ENCODE measurements around the gene ADCY5.

ADCY5 gene

DNA sequence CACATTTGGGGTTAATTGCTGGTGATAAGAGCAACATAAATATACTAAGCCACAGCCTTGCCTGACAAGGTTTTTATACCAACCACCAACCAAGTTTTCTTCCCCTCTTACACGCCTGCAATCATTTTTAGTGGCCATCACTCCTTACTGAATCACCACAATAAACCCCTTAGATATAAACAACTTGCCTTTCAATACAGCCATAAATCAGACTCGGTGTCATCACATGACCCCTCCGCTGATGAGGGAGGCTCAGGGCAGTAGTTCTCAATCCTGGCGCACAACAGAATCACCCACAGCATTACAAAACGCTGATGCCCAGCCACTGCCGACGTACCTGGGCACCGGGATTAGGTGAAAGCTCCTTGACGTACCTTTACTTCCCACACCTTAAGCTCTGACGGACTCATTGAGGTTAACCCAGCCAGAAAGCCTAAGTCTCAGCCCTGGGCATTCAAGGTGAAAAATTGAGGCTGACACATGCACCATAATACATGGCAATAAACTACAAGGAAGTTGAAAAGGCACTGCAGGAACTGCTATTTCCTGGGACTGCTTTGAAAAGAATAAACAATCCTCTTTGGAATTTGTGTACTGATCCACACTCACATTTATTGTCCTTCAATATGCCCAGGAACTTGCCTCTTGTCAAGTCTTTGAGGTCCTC, 17.1 kb downstream of the ADCY5 start:
- TF ChIP-seq, protein P1, sequence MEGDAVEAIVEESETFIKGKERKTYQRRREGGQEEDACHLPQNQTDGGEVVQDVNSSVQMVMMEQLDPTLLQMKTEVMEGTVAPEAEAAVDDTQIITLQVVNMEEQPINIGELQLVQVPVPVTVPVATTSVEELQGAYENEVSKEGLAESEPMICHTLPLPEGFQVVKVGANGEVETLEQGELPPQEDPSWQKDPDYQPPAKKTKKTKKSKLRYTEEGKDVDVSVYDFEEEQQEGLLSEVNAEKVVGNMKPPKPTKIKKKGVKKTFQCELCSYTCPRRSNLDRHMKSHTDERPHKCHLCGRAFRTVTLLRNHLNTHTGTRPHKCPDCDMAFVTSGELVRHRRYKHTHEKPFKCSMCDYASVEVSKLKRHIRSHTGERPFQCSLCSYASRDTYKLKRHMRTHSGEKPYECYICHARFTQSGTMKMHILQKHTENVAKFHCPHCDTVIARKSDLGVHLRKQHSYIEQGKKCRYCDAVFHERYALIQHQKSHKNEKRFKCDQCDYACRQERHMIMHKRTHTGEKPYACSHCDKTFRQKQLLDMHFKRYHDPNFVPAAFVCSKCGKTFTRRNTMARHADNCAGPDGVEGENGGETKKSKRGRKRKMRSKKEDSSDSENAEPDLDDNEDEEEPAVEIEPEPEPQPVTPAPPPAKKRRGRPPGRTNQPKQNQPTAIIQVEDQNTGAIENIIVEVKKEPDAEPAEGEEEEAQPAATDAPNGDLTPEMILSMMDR (IDR thresholded peaks at IDR 0.05; ENCODE audit: low read depth, low read length, missing control alignments): no peak
- no peak for DNase-seq (ENCODE audit: low read depth)

DNA sequence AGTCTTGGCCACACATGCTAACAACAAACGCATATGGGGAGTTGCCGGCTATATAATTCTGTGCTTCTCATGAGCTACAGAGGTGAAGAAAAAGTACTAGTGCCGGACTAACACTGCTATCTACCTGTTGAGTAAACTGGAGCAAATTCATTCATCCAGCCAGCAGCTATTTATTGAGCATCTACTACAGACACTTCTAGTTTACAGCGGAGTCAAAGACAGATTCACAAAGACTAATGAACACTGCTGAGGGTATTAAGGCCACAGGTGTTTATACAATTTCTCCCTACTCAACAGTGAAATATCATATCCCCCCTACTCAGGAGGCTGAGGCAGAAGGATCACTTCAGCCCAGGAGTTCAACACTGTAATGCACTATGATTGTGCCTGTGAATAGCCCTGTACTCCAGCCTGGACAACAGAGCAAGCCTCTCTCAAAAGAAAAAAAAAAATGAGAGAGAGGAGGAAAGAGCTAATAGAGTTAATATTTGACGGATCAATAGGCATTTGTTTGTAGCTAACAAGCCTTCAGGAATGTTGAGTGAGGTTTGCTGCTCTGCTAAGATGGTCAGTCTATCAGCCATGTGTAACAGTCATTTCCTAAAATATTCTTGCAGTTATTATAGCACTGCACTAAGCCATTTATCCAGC, 17.8 kb downstream of the ADCY5 start:
- DNase-seq (ENCODE audit: low read depth): no peak
- H3K4me3 ChIP-seq (ENCODE audit: low read depth, low read length): no peak overlapping the region
- TF ChIP-seq, protein P1 (IDR thresholded peaks at IDR 0.05; ENCODE audit: low read depth, low read length, missing control alignments): no peak

More for the DNA sequence above, 17.1 kb downstream of the ADCY5 start:
- no peak overlapping the region for H3K4me3 ChIP-seq (ENCODE audit: low read depth, low read length)

DNA sequence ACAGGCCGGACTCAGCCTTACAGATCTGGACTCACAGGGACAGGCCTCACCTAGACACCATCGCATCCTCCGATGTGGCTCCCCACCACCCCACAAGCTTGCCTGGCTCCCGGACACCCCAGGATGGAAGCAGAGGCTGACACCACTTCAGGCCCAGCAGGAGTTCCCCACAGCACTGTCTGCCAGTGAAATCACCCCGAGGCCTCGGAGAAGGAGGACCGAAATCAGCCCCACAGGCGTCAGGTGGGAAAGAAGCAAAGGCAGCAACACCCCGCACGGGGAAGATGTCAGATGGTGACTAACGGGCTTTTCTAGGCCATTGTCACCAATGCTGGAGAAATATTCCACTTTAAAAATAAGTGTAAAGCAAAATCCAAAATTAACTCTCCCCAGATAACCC, 18.6 kb downstream of the ADCY5 start:
- no peak overlapping the region for H3K4me3 ChIP-seq (ENCODE audit: low read depth, low read length)
- TF ChIP-seq, protein P1 (IDR thresholded peaks at IDR 0.05; ENCODE audit: low read depth, low read length, missing control alignments): no peak
- no peak for DNase-seq (ENCODE audit: low read depth)

DNA sequence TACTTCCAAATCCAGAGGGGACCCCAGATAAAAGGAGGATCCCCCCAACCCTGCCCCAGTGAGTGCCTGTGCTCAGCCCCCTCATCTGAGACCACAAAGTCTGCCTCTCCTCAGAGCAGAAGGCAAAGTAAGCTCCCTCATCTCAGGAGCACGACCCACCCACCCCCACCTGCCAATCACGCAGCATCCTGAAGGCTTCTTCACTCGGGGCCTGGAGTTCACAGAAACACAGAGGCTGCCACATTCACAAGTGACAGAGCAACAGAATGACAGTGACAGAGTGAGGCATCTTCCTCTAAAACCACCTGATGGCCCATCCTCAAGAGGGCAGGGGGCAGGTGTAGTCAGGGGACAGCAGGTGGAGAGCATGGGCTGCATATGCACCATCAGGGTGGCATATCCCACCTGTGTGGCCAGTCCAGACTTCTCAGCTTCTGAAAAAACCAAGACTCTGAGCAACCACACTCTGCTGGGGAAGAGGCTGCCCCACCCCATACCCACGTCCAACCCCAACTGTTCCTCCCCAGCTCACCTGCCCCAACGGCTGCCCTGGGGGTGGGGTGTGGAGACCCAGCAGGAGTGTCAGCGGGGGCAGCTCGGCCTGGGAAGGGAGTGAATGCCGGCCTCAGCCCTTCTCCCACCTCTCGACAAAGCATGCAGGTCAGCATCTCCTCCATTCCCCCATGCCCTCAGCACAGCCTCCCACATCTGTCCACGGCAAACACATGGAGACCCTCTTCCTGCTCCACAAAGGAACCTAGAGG, 19.3 kb downstream of the ADCY5 start:
- TF ChIP-seq, protein P1 (IDR thresholded peaks at IDR 0.05; ENCODE audit: low read depth, low read length, missing control alignments): no peak
- DNase-seq (ENCODE audit: low read depth): no peak
- no peak overlapping the region for H3K4me3 ChIP-seq (ENCODE audit: low read depth, low read length)

DNA sequence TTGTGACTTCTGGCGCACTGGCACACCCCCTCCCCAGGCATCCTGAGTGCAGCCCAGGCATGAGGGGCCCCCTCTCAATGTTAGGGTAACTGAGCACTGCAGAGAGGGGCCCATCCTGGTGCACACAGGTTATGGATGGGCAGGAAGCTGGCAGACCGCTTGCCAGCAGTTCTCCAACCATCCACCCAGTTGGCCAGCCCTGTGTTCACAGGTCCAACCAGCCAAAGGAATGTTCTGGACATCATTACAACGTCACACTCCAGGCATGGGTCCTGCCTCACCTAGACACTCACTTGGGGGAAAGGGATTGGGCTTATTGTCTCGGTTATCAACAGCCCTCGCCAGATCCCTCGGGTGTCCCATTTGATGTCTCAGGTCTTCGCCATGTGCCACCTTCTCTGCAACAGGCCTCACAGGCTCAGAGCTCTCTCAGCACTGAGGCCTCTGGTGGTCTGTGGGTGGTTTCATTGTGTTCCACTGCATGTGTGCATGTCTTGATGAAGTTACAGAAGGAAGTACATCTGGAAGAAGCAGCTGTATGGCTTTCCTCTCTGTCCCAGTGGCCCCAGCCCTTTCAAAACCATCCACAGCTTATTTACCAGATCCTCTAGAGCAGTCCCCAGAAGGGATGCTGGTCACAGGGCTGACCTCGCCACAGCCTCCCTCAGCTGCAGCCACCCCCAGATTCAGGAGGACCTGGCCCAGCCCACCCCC, 23.7 kb downstream of the ADCY5 start:
- no peak overlapping the region for H3K4me3 ChIP-seq (ENCODE audit: low read depth, low read length)
- TF ChIP-seq, protein P1 (IDR thresholded peaks at IDR 0.05; ENCODE audit: low read depth, low read length, missing control alignments): no peak
- no peak for DNase-seq (ENCODE audit: low read depth)

DNA sequence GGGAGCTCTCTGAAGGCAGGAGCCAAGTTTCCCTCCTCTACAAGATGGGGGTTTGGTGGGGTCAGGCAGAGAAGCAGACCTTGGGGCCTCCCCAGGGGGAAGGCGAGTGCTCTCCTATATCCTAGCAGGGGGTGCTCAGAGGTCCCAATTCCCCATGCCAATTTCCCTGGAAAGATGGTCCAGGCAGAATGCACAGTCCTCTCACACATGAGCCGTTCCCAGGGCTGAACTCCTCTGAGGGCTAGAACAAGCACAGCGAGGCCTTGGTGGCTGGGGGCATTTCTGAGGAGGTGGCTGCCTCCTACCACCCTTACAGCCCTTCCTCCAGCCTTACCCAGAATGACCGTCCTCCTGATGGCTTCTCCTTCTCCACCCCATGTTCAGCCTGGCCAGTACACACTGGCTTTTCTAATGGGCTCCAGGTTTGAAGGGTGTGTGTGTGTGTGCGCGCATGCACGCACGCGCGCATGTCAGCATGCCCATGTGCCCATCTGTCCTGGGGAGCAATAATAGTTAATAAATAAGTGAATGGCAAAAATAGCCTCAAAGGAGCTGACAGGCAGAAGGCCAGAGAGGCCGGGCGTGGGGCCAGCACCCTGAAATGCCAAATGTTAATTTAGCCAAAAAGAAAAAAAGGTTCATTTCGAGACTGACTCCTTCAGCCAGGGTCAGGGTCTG, 24.4 kb downstream of the ADCY5 start:
- DNase-seq (ENCODE audit: low read depth): no peak
- no peak overlapping the region for H3K4me3 ChIP-seq (ENCODE audit: low read depth, low read length)
- TF ChIP-seq, protein P1 (IDR thresholded peaks at IDR 0.05; ENCODE audit: low read depth, low read length, missing control alignments): no peak

Data from GM12864 (cell line).